ENCODE measurements around the gene MAPK12.
A peak's percentile ranks its signal among the peaks of the same experiment; 100 is the strongest.

Gene MAPK12

GRCh38 chr22:50303848-50304527 is 42.5 kb upstream of the MAPK12 start:
- no peak for DNase-seq (ENCODE audit: low read depth)
- peak; percentile 8 for TF ChIP-seq CTCF (IDR thresholded peaks at IDR 0.05; ENCODE audit: low read depth, low read length, missing control alignments)
- peak overlapping the region; percentile 19 for H3K4me3 ChIP-seq (ENCODE audit: low read depth, low read length)

DNA sequence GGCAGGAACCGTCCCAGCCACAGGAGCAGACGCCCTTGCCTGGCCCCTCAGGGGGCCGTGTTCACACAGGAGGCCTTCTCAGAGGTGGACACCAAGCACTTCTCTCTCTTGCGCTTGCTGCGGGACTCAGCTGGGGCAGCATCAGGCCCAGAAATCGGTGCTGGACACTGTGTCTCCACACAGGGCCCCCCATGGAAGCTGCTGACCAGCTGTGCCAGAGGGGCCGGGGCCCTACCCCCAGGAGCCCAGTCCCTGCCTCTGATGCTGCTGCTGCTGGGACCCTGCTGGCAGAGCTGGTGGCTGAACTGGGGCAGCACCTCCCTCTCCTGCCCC is 42.0 kb upstream of the MAPK12 start:
- TF ChIP-seq CTCF (IDR thresholded peaks at IDR 0.05; ENCODE audit: low read depth, low read length, missing control alignments), result no peak
- no peak for DNase-seq (ENCODE audit: low read depth)
- no peak overlapping the region for H3K4me3 ChIP-seq (ENCODE audit: low read depth, low read length)

- DNase-seq (ENCODE audit: low read depth), result no peak
- H3K4me3 ChIP-seq (ENCODE audit: low read depth, low read length), result no peak overlapping the region
- TF ChIP-seq CTCF (IDR thresholded peaks at IDR 0.05; ENCODE audit: low read depth, low read length, missing control alignments), result no peak
Measured at GRCh38 chr22:50302564-50302963, 41.1 kb upstream of the MAPK12 start.

DNA sequence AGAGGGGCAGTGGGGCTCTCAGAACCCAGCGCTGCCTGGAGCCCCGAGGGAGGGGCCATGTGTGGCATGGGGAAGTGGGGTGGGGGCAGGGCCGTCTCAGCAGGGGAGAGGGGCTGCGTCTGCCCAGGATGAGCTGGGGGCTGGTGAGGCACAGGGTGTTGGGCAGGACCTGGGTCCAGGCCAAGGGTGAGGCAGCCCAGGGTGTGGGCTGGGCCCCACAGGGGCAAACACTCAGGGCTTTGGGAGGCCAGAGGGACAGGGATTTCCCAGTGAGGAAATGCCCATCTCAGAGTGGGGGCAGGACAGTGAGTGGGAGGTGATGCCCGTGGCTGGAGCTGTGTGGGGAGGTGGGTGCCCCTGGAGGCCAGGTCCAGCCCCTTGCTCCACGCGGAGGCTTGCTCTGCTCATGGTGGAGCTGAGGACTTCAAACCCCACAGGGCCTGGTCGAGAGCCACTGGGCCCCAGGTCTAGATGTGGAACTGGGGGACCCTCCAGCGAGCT is 40.6 kb upstream of the MAPK12 start:
- no peak overlapping the region; the same call in 1 of the 2 replicates for H3K4me3 ChIP-seq (ENCODE audit: low read depth, low read length)
- no peak for TF ChIP-seq CTCF (IDR thresholded peaks at IDR 0.05; ENCODE audit: low read depth, low read length, missing control alignments)
- DNase-seq (ENCODE audit: low read depth), result no peak

DNA sequence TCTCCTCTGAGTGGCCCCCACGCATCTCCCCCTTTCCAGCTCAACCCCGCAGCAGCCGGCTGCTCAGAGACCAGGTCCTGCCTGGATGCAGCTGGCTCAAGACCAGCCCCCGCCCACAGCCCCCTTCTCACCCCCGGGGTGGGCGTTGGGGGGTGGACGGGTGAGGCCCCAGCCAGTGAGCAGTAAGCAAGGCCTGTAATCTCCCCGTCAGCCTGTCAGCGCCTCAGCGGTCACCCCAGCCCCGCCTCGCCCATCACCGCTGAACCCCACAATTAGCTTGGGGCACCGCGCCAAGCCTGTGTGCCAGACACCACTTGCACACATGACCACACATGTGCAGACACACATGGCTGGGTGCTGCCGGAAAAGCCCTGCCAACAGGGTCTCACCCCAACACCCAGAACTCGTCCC is 40.1 kb upstream of the MAPK12 start:
- no peak overlapping the region for H3K4me3 ChIP-seq (ENCODE audit: low read depth, low read length)
- TF ChIP-seq CTCF (IDR thresholded peaks at IDR 0.05; ENCODE audit: low read depth, low read length, missing control alignments), result no peak
- DNase-seq (ENCODE audit: low read depth), result no peak

DNA sequence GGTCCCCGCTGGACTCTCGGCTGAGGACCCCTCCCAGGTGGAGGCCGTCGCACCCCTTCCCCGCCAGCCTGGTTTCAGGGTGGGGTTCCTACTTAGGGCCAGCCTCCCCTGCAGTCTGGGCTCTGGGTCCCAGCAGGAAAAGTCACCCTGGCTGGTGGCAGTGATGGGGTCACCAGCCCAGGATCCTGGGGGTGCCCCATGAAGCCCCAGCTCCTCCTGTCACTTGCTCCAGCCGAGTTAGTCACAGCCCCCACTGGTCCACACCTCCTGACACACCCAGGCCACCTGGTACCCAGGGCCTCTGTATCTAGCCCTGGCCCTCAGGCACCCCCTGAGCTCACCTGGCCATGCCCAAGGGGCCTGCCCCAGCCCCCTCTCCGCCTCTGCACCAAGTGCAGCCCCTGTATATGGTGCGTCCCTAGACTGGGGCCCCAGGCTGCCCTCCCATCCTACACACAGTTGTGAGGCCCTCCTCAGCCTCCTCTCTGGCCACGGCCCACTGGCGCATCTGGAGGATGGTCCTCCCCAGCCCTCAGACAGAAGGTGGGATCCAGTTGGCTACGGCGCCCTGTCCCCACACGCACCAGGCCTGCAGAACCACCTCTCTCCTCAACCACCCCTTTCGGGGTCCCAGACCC is 39.3 kb upstream of the MAPK12 start:
- no peak overlapping the region for H3K4me3 ChIP-seq (ENCODE audit: low read depth, low read length)
- no peak for TF ChIP-seq CTCF (IDR thresholded peaks at IDR 0.05; ENCODE audit: low read depth, low read length, missing control alignments)
- DNase-seq (ENCODE audit: low read depth), result no peak

Data from GM12864 (cell line).